ENCODE measurements around the gene CRTC1.

CRTC1 gene

DNA sequence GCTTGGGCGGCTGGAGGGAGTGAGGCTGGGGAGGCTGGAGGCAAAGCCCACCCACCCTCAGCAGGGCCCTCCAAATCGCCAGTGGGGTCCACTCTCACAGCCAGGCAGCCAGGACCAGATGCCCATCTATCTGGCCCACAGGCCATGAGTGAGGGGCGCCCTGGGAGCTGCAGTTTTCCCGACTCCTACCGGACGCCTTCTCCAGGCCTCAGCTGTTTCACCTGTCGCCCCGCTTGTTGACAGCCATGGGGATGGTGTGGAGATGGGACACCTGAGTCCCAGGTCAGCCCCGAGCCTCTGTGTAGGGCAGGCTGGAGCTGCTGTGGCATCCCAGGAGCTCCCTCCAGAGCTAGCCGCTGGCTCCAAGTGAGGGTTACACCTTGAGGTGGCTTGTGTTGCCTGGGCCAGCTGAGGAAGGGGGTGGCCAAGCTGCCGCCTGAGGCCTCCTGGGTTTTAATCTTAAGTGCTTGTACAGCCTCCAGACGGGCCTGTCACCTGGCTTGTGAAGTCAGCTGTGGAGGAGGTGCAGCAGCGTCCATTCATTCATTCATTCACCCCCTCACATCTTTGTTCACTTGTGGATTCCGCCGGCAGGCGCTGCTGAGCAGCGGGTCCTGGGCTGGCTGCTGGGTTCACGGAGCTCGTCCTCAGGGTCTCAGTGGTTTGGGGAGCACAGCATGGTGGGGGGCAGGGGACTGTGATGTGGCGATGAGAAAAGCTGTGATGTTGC, 55.6 kb downstream of the CRTC1 start:
- H3K36me3 ChIP-seq (ENCODE audit: control insufficient read depth in 2 of 2, insufficient read depth in 2 of 2, low read length in 2 of 2) = no peaks in the 10 kb centered on the region
- H3K4me1 ChIP-seq (ENCODE audit: control insufficient read depth, insufficient read depth, low read length) = peaks cover 44% of the 10 kb centered on the region
- no peak overlapping the region for H3K4me3 ChIP-seq (ENCODE audit: low read length in 2 of 2)
- no peak overlapping the region for H3K27ac ChIP-seq (ENCODE audit: low read length)
- H3K27me3 ChIP-seq (ENCODE audit: control insufficient read depth in 1 of 2, insufficient read depth in 2 of 2, low read length in 2 of 2) = no peaks in the 10 kb centered on the region
- H3K9me3 ChIP-seq (ENCODE audit: control insufficient read depth in 2 of 2, low read length in 2 of 2) = no peaks in the 10 kb centered on the region
- no peak overlapping the region for H3K9ac ChIP-seq (ENCODE audit: low read length in 2 of 2)

DNA sequence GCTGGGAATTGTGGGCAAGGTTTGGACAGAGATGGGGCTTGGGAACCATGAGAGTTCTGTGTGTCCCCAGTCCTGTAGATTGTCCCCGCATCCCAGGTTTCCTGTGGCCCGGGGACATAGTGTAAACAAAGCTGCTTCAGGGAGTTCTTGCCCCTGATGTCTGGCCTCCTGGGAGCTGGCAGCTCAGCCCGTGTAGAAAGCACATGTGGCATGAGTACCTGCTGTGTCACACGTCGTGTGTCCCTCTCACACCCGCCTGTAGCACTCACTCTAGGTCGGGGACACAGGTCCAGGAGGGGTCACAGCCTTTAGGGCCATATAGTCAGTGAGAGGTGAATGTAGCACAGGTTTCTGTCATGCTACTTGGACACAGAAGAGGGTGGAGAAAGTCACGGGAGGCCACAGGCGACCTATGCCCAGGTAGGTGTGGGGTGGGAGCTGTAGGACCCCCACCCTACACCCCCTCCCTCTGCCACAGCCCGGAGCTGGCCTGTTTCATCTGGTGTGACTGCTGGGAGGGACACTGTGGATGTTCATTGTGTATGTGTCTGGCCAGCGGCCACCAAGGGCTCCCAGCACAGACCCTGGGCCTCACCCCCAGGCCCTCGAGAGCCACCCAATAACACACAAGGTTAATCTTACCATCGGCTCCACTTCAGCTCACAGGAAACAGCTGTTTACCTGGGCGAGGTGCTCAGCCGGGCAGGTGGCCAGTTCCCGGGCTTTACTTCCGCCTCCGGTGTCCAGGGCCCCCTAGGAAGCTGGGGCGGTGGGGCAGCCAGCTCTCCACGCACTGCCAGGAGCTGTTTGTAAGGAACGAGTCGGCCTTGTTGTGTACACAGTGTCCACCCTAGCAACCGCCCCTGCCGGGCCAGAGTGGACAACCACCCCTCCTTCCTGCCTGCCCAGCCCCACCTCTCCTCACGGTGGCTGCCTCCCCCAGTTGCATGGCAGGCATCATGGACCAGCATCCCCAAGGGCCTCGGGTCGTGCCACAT, 57.9 kb downstream of the CRTC1 start:
- no peaks in the 10 kb centered on the region for H3K36me3 ChIP-seq (ENCODE audit: control insufficient read depth in 2 of 2, insufficient read depth in 2 of 2, low read length in 2 of 2)
- peaks cover 31% of the 10 kb centered on the region for H3K4me1 ChIP-seq (ENCODE audit: control insufficient read depth, insufficient read depth, low read length)
- no peaks in the 10 kb centered on the region for H3K9me3 ChIP-seq (ENCODE audit: control insufficient read depth in 2 of 2, low read length in 2 of 2)
- no peaks in the 10 kb centered on the region for H3K27me3 ChIP-seq (ENCODE audit: control insufficient read depth in 1 of 2, insufficient read depth in 2 of 2, low read length in 2 of 2)
- H3K27ac ChIP-seq (ENCODE audit: low read length) = no peak overlapping the region
- no peak overlapping the region for H3K4me3 ChIP-seq (ENCODE audit: low read length in 2 of 2)
- no peak overlapping the region for H3K9ac ChIP-seq (ENCODE audit: low read length in 2 of 2)

DNA sequence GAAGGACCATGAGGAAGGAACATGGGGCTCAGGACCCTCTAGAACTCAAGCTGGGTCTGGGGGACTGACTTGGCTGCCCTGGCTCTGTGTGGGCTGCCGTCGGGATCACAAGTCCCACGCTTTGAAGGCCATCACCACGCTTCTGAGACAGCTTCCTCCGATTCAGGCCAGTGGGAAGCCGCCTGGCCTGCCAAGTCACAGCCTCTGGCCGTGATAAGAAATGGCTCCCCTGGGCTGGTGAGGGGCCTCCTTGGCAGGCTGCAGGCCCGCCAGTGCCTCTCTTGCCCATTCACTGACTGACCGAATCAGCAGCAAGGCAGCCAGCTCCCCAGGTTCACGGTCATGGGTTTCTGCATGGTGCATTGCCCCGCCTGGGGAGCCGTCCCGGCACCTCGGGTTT, 58.8 kb downstream of the CRTC1 start:
- H3K27ac ChIP-seq (ENCODE audit: low read length) = no peak overlapping the region
- no peaks in the 10 kb centered on the region for H3K9me3 ChIP-seq (ENCODE audit: control insufficient read depth in 2 of 2, low read length in 2 of 2)
- H3K4me3 ChIP-seq (ENCODE audit: low read length in 2 of 2) = no peak overlapping the region
- no peak overlapping the region for H3K9ac ChIP-seq (ENCODE audit: low read length in 2 of 2)
- H3K4me1 ChIP-seq (ENCODE audit: control insufficient read depth, insufficient read depth, low read length) = peaks cover 31% of the 10 kb centered on the region
- H3K27me3 ChIP-seq (ENCODE audit: control insufficient read depth in 1 of 2, insufficient read depth in 2 of 2, low read length in 2 of 2) = no peaks in the 10 kb centered on the region
- no peaks in the 10 kb centered on the region for H3K36me3 ChIP-seq (ENCODE audit: control insufficient read depth in 2 of 2, insufficient read depth in 2 of 2, low read length in 2 of 2)

DNA sequence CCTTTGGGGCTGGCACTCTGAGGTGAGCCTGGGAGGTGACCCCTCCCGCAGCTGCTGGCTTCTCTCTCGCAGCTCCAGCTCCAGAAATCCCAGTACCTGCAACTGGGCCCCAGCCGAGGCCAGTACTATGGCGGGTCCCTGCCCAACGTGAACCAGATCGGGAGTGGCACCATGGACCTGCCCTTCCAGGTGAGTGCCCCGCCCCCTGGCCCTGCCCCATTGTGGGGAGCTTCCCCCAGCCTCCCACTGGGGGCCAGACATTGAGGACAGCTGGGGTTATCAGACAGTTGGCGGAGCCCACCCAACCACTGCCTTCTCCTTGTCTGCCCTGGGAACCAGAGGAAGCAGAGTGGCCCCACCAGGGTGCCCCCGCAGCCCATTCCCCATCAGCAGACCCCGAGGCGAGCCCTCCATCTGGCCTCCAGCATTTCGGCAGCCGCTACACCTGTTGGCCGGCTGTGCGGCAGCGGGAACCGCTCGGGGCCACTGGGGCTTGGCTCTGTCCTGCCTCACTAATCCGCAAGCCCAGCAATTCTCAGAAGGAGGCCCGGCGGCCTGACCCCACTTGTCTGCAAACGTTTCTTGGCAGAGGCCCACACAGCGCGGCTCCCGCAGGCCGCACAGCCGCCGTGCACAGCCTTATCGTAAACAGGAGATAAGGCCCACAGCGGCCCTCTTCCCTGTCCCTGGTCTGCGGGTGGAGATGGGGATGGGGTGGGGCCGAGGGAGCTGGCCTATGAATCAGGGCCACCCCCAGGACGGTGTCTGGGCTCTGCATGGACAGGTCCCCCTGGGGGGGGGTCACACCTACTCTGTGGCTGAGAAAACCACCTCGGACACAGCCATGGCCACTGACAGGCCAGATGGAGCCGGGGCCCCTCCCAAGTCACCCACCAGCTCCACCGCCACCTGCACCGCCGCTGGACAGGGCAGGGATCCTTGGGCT, 59.6 kb downstream of the CRTC1 start:
- no peak overlapping the region for H3K27ac ChIP-seq (ENCODE audit: low read length)
- H3K9ac ChIP-seq (ENCODE audit: low read length in 2 of 2) = no peak overlapping the region

DNA sequence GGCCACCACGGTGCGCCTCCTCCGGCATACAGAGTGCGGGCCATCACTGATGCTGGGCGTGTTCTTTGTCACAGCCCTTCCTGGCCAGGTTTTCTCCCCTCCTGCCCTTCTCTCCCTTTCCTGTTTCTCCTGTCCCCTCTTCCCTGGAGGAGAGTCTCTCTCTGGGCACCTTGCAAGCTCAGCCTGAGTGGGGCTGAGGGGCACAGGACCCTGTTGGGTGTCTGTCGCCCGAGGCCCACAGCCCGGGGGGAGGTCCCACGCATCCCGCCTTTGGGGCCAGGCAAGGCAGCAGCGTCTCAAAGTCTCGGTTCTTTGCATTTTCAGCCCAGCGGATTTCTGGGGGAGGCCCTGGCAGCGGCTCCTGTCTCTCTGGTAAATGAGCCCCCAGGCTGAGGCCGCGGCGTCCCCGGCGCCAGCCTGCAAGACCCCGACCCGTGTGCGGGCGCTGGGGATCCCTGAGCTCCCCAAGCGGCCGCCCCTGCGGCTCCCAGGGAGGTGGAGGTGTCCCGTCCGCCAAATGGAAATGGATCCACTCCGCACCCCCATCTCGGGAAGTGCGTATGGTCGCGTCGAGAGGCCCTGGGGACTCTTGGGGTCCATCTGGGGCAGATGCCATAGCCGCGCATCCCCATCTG, 60.4 kb downstream of the CRTC1 start:
- H3K4me3 ChIP-seq (ENCODE audit: low read length in 2 of 2) = no peak overlapping the region
- no peak overlapping the region for H3K27ac ChIP-seq (ENCODE audit: low read length)
- no peak overlapping the region for H3K9ac ChIP-seq (ENCODE audit: low read length in 2 of 2)
- no peaks in the 10 kb centered on the region for H3K9me3 ChIP-seq (ENCODE audit: control insufficient read depth in 2 of 2, low read length in 2 of 2)
- no peaks in the 10 kb centered on the region for H3K27me3 ChIP-seq (ENCODE audit: control insufficient read depth in 1 of 2, insufficient read depth in 2 of 2, low read length in 2 of 2)
- H3K36me3 ChIP-seq (ENCODE audit: control insufficient read depth in 2 of 2, insufficient read depth in 2 of 2, low read length in 2 of 2) = no peaks in the 10 kb centered on the region
- H3K4me1 ChIP-seq (ENCODE audit: control insufficient read depth, insufficient read depth, low read length) = peaks cover 31% of the 10 kb centered on the region

More for the DNA sequence above, 59.6 kb downstream of the CRTC1 start:
- Histone ChIP-seq H3K4me1 (ENCODE audit: control insufficient read depth, insufficient read depth, low read length) (peaks cover 31% of the 10 kb centered on the region), H3K27me3 (ENCODE audit: control insufficient read depth in 1 of 2, insufficient read depth in 2 of 2, low read length in 2 of 2) (no peaks in the 10 kb centered on the region), H3K4me3 (ENCODE audit: low read length in 2 of 2) (no peak overlapping the region), H3K36me3 (ENCODE audit: control insufficient read depth in 2 of 2, insufficient read depth in 2 of 2, low read length in 2 of 2) (no peaks in the 10 kb centered on the region), H3K9me3 (ENCODE audit: control insufficient read depth in 2 of 2, low read length in 2 of 2) (no peaks in the 10 kb centered on the region)

DNA sequence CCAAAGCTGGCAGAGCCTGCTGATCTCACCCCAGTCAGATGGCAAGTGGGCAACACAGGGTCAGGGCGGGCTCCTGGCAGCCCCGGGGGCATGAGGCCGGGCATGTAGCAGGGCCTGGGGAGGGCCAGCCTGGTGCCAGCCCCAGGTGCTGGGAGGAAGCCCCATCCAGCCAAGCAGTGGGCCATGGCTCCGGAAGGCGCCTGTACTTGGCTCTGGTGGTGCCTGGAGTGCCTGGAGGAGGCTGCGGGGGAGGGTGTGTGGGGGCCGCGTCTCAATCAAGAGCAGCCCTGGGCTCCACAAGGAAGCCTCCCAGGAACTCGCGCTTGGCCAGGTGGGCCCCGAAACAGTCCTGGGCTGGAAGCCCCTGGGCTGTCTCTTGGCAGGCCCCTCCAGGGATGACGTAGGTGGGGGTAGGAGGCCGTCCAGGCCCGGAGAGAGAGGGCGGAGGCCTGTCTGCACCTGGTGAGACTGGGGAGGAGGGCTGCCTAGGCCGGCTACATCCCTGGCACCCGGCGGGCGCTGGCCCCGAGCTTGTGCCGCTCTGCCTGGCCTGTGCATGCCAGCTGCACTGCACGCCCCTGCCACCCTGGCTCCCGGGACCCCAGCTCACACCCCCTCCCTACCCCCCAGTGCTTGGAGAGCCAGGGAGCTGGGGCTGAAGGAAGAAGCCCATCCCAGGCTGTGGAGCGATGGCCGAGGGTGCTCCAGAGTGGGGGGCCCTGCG, 61.7 kb downstream of the CRTC1 start:
- Histone ChIP-seq H3K9ac (ENCODE audit: low read length in 2 of 2) (no peak overlapping the region), H3K36me3 (ENCODE audit: control insufficient read depth in 2 of 2, insufficient read depth in 2 of 2, low read length in 2 of 2) (peaks cover 0 to 7% of the 10 kb centered on the region in 2 donors), H3K27ac (ENCODE audit: low read length) (no peak overlapping the region), H3K27me3 (ENCODE audit: control insufficient read depth in 1 of 2, insufficient read depth in 2 of 2, low read length in 2 of 2) (no peaks in the 10 kb centered on the region), H3K9me3 (ENCODE audit: control insufficient read depth in 2 of 2, low read length in 2 of 2) (no peaks in the 10 kb centered on the region), H3K4me3 (ENCODE audit: low read length in 2 of 2) (no peak overlapping the region), H3K4me1 (ENCODE audit: control insufficient read depth, insufficient read depth, low read length) (peaks cover 31% of the 10 kb centered on the region)

DNA sequence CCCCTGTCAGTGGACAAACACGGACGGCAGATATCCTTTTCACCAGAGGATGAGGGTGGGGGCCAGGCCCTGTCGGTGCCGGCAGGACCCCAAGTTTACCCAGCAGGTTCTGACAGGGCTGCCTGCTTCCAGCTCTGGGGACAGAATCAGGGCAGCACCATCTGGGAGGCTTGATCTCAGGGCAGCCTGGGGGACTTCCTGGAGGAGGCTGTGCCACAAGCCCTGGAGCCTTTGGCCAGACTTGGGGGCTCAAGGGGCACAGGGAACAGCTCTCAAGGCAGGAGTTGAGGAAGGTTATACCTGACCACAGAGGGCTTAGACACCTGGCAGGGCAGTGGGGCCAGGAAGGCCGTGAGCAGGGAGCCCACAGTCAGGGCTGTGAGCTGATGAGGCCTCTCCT, 62.5 kb downstream of the CRTC1 start:
- no peaks in the 10 kb centered on the region for H3K27me3 ChIP-seq (ENCODE audit: control insufficient read depth in 1 of 2, insufficient read depth in 2 of 2, low read length in 2 of 2)
- H3K9ac ChIP-seq (ENCODE audit: low read length in 2 of 2) = no peak overlapping the region
- no peaks in the 10 kb centered on the region for H3K9me3 ChIP-seq (ENCODE audit: control insufficient read depth in 2 of 2, low read length in 2 of 2)
- no peak overlapping the region for H3K27ac ChIP-seq (ENCODE audit: low read length)
- peaks cover 29% of the 10 kb centered on the region for H3K4me1 ChIP-seq (ENCODE audit: control insufficient read depth, insufficient read depth, low read length)
- peaks cover 0 to 10% of the 10 kb centered on the region in 2 donors for H3K36me3 ChIP-seq (ENCODE audit: control insufficient read depth in 2 of 2, insufficient read depth in 2 of 2, low read length in 2 of 2)
- H3K4me3 ChIP-seq (ENCODE audit: low read length in 2 of 2) = no peak overlapping the region

DNA sequence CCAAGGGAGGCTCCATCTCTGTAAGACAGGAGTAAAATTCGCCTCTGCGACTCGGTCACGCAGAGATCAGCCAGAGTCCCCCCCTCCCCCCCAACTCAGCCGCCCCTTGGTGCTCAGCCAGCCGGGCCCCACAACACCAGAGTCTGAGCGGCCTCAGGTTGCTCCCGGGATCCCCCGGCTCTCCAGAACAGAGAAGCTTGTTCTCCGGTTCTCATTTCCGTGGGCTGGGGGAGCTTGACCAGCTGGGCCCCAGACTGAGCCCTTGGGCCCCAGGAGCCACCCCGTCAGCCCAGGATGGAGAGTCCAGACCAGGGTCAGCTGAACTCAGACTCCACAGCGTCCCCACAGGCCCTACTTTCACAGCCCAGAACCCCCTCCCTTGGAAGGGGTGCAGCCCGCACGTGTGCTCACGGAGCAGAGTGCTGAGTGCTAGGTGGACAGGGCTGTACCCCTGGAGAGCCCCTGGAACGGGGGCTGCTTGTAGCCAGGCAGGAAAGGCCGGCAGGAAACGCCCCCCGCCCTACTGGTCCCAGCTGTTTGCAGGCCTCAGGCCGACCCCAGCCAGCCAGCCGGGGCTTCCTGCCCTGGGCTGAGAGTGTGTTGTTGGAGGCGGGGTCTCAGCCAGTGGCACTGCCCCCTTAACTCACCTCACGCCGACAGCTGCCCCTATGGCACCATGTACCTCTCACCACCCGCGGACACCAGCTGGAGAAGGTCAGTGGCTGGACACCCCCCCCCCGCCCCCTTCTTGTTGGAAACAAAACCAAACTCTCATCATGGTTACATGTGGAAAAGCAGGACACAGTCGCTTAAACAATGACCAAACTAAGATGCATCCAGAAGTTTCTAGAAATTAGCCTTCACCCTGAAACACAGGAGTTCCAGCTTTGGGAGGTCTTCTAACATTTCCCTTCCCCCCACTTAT, 63.2 kb downstream of the CRTC1 start:
- no peak overlapping the region for H3K27ac ChIP-seq (ENCODE audit: low read length)
- H3K4me1 ChIP-seq (ENCODE audit: control insufficient read depth, insufficient read depth, low read length) = peaks cover 21% of the 10 kb centered on the region
- H3K9ac ChIP-seq (ENCODE audit: low read length in 2 of 2) = no peak overlapping the region
- no peaks in the 10 kb centered on the region for H3K9me3 ChIP-seq (ENCODE audit: control insufficient read depth in 2 of 2, low read length in 2 of 2)
- no peak overlapping the region for H3K4me3 ChIP-seq (ENCODE audit: low read length in 2 of 2)
- no peaks in the 10 kb centered on the region for H3K27me3 ChIP-seq (ENCODE audit: control insufficient read depth in 1 of 2, insufficient read depth in 2 of 2, low read length in 2 of 2)
- H3K36me3 ChIP-seq (ENCODE audit: control insufficient read depth in 2 of 2, insufficient read depth in 2 of 2, low read length in 2 of 2) = peaks cover 0 to 12% of the 10 kb centered on the region in 2 donors

All from stomach smooth muscle (tissue), 2 donors.